Muscle of back (tissue), 10 donors: ENCODE data around the gene CEP295NL. TPM values are rescaled to one million over a fixed set of nuclear protein-coding genes. Genes with fewer than 3 reads are reported as not detected.

ENCODE experiments used
- polyA plus RNA-seq, 10 donors: library from polyadenylated mRNA; unstranded; fragments of 120-200 nt; gene quantifications; one replicate each; pipeline ENCODE4 v1.2.1, GENCODE V29; 2013; ENCODE audit not compliant: insufficient read length in 10 of 10

Gene CEP295NL
- polyA plus RNA-seq, 10 donors: 0.09 to 0.69 (median 0.40) TPM; not detected in 1

Other genes starting within 250 kb of the CEP295NL start
- 10 to 100 TPM; 16.8 to 25.9 (median 22.5) TPM for gene CYTH1, start 120.9 kb downstream of the CEP295NL start, polyA plus RNA-seq
- 10 to 100 TPM; 25.0 to 43.7 (median 31.2) TPM for gene USP36, start 62.4 kb downstream of the CEP295NL start, polyA plus RNA-seq
- gene TIMP2, start 22.2 kb upstream of the CEP295NL start, polyA plus RNA-seq: 100 to 1,000 TPM; 178 to 277 (median 220) TPM
- gene LGALS3BP, start 76.7 kb upstream of the CEP295NL start, polyA plus RNA-seq: 10 to 100 TPM; 33.1 to 74.6 (median 48.2) TPM
- gene CANT1, start 106.6 kb upstream of the CEP295NL start, polyA plus RNA-seq: 10 to 100 TPM; 23.6 to 37.8 (median 28.4) TPM
- 10 to 100 TPM in 2 of 10 donors, 1 to 10 TPM in 8; 4.0 to 15.5 (median 5.3) TPM for gene C1QTNF1, start 121.0 kb upstream of the CEP295NL start, polyA plus RNA-seq
- gene ENGASE, start 171.6 kb upstream of the CEP295NL start, polyA plus RNA-seq: 10 to 100 TPM; 13.0 to 25.2 (median 17.1) TPM